HG03108 (cell line): ENCODE results near the gene ADAMTS10.
"Not testable (repeated sequence)": the region's sequence is repeated elsewhere in the genome, so short reads cannot be mapped to it uniquely, and the experiment has no call there.

ENCODE experiments used
- ATAC-seq: cut with Tn5 transposase; IDR thresholded peaks from one replicate; pipeline ENCODE4 v1.9.1; 2021; ENCODE audit warnings: moderate library complexity; ENCODE audit not compliant: unreplicated experiment

ADAMTS10 gene

DNA sequence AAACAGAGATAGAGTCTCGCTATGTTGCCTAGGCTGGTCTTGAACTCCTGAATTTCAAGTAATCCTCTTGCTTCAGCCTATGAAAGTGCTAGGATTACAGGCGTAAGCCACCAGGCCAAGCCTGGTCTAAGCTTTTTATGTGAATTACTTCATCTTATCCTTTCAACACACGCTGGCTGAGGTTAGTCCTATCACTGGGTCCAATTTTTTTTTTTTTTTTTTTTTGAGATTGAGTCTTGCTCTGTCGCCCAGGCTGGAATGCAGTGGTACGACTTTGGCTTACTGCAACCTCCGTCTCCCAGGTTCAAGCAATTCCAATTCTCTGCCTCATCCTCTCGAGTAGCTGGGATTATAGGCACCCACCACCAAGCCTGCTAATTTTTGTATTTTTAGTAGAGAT lies 43.7 kb downstream of the ADAMTS10 start:
- ATAC-seq = no peak

DNA sequence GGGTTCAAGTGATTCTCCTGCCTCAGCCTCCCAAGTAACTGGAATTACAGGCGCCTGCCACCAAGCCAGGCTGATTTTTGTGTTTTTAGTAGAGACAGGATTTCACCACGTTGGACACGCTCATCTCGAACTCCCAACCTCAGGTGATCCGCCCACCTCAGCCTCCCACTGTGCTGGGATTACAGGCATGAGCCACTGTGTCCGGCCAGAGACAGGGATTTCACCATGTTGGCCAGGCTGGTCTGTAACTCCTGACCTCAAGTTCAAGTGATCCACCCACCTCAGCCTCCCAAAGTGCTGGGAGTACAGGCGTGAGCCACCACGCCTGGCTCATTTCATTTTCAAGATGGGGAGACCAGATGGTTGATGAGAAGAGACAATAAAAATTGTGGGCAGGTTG lies 45.6 kb downstream of the ADAMTS10 start:
- not testable (repeated sequence) for ATAC-seq

DNA sequence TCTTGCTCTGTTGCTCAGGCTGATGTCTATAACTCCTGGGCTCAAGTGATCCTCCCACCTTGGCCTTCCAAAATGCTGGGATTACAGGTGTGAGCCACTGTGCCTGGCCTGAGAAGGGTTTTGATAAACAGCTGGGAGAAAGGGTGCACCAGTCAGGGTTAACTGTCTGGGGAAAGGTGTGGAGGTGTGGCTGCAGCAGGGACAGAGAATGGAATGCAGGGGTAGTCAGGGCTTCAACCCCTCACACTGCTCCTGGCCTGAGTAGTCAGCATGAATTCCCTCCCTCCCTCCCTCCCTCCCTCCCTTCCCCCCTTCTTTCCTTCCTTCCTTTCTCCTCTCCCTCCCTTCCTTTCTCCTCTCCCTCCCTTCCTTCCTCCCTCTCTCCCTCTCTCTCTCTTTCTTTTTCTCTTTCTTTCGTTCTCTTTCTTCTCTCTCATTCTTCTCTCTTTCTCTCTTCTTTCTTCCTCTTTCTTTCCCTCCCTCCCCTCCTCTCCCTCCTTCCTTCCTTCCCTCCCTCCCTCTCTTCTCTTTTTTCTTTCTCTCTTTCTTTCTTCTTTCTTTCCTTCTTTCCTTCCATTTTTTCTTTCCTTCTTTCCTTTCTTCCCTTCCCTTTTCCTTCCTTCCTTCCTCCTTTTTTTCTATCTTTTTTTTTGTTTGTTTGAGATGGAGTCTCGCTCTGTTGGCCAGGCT lies 49.3 kb downstream of the ADAMTS10 start:
- no peak for ATAC-seq

DNA sequence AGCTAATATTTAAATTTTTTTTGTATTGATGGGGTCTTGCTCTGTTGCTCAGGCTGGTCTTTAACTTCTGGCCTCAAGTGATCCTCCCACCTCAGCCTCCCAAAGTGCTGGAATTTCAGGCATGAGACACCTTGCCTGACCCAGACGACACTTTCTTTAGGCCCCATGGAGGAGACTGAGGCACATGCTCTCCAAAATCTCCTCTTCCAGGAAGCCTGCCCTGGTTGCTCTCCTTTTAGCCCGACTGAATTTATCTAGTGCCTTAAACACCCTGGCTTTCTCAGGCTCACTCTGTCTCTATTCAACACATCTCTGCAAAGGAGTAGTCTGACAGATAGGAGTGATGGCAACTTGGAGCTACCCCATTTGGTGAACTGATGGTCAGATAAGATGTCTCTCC lies 52.2 kb downstream of the ADAMTS10 start:
- ATAC-seq = no peak

DNA sequence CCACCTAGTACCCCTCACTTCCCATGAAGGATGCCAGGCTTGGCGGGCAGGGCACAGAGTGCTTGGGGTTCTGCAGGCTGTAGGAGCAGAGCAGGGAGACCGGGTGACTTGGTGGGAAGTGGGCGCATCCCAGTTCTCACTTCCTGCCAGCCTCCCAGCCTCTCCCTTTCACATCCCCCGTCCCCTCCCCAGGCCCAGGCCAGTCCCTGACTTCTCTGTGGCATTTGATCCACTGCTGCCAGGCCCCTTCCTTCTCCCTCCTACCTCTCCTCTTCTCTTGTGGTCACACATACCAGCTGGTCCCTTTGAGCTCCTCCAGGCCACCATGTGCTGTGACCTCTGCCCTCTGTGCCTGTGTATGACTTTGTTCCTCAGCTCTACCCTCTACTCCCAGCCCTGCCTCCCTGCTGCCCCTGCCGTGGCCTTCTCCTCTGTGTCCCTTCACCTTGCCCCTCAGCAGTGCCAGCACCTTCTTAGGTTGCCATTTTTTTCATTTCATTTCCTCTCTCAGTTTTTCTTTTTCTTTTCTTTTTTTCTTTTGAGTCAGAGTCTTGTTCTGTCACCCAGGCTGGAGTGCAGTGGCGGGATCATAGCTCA lies 52.8 kb downstream of the ADAMTS10 start:
- ATAC-seq = no peak

DNA sequence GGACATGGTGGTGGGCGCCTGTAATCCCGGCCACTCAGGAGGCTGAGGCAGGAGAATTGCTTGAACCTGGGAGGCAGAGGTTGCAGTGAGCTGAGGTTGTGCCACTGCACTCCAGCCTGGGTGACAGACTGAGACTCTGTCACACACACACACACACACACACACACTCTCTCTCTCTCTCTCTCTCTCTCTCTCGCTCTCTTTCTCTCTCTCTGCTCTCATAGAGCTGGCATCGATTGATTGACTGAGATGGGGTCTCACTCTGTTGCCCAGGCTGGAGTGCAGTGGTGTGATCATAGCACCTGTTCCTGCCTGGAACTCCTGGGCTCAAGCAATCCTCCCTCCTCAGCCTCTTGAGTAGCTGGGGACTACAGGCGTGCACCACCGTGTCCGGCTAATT lies 56.8 kb downstream of the ADAMTS10 start:
- not testable (repeated sequence) for ATAC-seq

DNA sequence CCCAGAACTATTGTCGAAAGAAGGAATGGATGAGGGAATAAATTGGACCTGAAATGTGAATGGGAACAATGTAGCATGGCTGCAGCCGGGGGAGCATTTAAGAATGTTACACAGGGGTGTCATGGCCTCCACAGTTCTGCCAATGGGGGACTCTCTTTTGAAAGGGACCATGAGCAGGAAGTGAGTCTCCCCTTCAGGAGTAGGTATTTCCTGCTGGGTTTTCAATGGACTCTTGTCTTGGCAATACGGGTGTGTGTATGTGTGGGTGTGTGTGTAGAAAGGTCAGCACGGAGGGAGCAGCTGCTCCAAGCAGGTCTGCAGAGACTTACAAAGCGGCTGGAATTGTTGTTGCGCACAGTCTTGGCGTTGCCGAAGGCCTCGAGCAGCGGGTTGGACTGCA lies 57.7 kb downstream of the ADAMTS10 start:
- ATAC-seq = no peak

DNA sequence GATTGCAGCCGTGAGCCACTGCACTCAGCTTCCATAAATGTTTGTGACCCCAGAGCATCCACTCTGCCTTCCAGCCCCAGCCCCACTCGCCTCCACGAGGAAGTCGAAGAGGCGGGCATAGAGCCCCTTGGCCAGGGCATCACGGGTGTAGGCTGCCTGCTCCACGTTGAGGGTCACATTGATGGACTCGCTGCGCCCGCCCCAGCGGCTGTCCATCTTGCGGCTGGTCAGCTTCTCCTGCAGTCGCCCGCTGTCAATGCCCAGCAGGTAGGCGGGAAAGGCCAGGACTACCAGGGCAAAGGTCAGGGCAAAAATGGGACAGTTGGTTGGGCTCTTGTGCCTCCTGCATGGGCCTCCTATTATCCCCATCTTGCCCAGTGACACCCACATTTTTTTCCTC lies 60.4 kb downstream of the ADAMTS10 start:
- no peak for ATAC-seq

DNA sequence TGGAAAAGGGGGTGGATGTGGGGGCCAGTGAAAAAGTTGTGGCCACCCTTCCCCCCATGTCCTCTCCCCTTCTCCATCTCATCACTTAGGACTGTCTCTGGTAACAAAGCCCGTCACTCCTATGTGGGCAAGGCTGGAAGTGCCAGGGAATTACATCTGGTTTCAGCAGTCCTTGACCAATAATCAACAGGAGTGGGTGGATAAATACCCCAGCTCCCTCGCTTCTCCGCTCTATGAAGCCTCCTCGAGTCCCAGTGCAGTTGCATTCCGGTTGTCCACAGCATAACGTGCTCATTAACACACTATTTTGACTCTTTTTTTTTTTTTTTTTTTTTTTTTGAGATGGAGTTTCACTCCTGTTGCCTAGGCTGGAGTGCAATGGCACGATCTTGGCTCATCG lies 64.8 kb downstream of the ADAMTS10 start:
- ATAC-seq = no peak

DNA sequence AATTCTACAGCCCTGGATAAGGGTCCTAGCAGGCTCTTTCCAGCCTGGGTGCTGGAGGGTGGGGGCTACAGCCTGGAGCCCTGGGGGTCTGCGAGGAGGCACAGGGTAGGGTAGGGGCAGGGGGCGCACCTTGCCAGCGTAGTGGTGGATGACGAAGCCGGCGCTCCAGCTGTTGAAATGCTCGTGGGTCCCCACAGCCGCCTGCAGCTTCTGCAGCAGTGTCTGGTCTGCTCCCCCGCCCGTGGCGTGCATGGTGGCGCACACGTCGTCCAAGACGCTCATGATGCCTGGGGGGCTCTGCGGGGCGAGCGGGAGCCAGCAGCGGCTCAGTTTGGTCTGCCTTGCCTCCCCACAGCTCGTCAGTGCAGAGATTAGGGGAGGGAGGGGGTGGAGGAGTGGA lies 66.3 kb downstream of the ADAMTS10 start:
- ATAC-seq = no peak

DNA sequence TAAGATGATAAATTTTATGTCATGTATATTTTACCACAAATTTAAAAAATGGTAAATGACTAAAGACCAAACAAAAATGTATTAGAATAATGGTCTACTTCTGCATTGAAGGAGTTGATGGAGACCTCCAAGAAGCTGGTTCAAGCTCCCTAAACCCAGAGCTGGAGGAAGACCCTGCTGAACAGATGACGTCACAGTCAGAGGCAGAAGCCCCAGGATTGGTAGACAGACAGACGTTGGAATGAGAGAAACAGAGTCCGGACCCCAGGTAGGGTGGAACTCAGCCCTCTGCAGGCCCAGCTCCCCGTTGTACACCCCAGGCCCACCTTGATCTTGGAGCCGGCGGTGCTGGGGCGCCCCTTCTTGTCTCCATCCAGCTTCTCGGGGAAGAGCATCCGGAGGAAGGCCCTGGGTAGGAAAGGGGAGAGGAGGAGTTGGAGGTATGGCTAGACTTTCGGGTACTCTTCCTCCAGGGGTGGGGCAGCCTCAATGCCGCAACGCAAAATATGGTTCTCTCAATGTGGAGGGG lies 70.8 kb downstream of the ADAMTS10 start:
- no peak for ATAC-seq

DNA sequence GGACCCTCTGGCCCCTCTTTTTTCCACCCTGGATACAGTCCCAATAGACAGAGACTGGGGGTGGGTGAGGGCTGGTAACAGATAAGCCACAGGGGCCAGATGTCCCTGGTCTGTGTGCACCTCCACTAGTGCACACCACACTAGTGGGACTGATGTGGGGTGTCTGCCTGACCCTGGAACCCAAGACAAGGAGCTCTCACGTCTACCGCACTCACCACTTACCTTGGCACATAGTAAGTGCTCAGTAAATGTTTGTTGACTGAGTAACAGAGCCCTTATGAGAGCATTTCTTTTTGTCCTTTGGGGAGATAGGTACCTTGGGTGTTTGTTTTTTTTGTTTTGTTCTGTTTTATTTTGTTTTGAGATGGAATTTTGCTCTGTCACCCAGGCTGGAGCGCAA lies 73.4 kb downstream of the ADAMTS10 start:
- no peak for ATAC-seq

DNA sequence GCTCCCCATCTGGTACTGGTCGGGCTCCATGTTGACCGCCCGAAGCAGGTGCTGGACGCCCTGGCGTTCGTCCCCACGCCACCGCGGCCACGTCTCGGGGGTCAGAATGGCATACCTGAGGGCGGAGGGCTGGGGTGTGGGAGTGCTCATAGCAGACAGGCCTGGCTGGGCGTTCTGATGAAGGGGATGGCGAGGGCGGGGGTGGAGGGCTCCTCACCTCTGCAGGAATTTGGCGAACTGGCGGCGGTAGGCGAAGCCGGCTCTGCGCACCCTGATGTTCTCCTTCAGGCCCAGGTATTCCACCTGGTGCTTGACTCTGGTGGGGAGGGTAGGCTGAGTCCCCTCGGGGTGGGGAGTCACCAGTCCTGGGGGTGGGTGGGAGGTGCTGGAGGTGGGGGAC lies 74.2 kb downstream of the ADAMTS10 start:
- ATAC-seq = no peak

DNA sequence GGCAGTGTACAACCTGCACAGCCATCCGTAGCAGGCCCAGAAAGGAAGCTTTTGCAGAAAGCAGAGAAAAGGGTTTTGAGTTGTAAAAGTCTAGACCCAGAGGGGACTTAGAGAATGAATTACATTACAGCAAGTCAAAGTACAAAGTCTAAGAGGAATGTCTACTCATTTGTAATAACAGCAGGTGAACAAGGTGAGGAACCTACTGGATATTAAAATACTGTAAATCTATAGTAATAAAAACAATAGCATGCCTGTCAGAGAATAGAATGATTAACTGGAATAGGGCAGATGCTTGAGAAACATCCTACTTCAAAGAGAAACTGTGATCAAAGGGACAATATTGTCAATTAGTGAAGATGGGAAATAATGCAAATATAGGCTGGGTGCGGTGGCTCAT lies 78.3 kb downstream of the ADAMTS10 start:
- no peak for ATAC-seq

DNA sequence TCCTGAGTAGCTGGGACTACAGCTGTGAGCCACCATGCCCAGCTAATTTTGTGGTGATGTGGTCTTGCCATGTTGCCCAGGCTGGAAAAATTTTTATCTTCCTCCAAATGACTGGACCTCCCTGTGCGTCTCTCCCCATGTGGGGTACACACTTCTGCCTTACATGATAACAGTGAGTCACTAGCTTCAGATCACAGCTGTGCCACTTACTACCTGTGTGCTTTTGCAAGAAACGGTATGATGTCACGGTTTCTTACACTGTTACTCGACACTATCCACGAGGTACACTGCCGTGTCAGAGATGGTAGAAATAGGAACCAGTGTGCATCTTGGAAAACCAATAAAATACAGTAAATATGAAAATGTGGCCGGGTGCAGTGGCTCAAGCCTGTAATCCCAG lies 79.0 kb downstream of the ADAMTS10 start:
- no peak for ATAC-seq
